ENCODE measurements around the gene RPS6KA1. TPM values are rescaled to one million over a fixed set of nuclear protein-coding genes. Genes with fewer than 3 reads are reported as not detected.

The RPS6KA1 gene
- total and polyA plus RNA-seq, 2 of the 13 experiments (the other 11 are each of a cell fraction or from before 2014, with no cell fraction given), result 19.6 to 24.2 TPM

DNA sequence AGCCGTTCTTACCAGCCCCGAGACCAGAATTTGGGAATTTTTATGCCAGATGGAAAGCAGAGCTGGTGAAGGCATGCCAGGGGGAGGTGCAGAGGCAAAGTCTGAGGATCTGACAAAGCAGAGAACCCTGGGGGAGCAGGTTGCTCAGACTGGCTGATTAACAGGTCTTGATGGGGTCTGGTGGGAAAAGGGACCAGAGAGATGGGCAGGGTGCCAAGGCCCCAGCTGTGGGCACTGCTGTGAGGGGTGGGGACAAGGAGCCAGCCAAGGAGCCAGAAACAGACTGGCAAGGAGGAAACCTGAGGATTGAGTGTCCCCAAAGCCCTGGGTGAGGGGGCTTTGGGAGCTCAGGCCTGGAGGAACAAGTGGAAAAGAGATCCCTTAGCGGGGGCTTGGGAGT, 21.4 kb downstream of the RPS6KA1 start (continued):
- no peak for TF ChIP-seq ZNF784 (CRISPR knock-in tag; IDR thresholded peaks at IDR 0.05; ENCODE audit: borderline replicate concordance)
- TF ChIP-seq, protein P1, sequence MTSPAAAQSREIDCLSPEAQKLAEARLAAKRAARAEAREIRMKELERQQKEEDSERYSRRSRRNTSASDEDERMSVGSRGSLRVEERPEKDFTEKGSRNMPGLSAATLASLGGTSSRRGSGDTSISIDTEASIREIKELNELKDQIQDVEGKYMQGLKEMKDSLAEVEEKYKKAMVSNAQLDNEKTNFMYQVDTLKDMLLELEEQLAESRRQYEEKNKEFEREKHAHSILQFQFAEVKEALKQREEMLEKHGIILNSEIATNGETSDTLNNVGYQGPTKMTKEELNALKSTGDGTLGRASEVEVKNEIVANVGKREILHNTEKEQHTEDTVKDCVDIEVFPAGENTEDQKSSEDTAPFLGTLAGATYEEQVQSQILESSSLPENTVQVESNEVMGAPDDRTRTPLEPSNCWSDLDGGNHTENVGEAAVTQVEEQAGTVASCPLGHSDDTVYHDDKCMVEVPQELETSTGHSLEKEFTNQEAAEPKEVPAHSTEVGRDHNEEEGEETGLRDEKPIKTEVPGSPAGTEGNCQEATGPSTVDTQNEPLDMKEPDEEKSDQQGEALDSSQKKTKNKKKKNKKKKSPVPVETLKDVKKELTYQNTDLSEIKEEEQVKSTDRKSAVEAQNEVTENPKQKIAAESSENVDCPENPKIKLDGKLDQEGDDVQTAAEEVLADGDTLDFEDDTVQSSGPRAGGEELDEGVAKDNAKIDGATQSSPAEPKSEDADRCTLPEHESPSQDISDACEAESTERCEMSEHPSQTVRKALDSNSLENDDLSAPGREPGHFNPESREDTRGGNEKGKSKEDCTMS (CRISPR knock-in tag; conservative IDR thresholded peaks at IDR 0.05), result no peak
- no peak for TF ChIP-seq ZNF644 (CRISPR knock-in tag; IDR thresholded peaks at IDR 0.05; ENCODE audit: low read depth)
- TF ChIP-seq, protein P2, sequence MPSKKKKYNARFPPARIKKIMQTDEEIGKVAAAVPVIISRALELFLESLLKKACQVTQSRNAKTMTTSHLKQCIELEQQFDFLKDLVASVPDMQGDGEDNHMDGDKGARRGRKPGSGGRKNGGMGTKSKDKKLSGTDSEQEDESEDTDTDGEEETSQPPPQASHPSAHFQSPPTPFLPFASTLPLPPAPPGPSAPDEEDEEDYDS (CRISPR knock-in tag; IDR thresholded peaks at IDR 0.05), result no peak
- TF ChIP-seq RXRA (CRISPR knock-in tag; IDR thresholded peaks at IDR 0.05), result no peak
- TF ChIP-seq, protein P3, sequence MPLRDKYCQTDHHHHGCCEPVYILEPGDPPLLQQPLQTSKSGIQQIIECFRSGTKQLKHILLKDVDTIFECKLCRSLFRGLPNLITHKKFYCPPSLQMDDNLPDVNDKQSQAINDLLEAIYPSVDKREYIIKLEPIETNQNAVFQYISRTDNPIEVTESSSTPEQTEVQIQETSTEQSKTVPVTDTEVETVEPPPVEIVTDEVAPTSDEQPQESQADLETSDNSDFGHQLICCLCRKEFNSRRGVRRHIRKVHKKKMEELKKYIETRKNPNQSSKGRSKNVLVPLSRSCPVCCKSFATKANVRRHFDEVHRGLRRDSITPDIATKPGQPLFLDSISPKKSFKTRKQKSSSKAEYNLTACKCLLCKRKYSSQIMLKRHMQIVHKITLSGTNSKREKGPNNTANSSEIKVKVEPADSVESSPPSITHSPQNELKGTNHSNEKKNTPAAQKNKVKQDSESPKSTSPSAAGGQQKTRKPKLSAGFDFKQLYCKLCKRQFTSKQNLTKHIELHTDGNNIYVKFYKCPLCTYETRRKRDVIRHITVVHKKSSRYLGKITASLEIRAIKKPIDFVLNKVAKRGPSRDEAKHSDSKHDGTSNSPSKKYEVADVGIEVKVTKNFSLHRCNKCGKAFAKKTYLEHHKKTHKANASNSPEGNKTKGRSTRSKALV (CRISPR knock-in tag; IDR thresholded peaks at IDR 0.05), result no peak
- no peak for TF ChIP-seq RFX5 (IDR thresholded peaks at IDR 0.05; ENCODE audit: low read depth, low read length)
- TF ChIP-seq ZFP36L2 (CRISPR knock-in tag; IDR thresholded peaks at IDR 0.05), result no peak
